ENCODE measurements around the gene MSRB1.

Gene MSRB1

DNA sequence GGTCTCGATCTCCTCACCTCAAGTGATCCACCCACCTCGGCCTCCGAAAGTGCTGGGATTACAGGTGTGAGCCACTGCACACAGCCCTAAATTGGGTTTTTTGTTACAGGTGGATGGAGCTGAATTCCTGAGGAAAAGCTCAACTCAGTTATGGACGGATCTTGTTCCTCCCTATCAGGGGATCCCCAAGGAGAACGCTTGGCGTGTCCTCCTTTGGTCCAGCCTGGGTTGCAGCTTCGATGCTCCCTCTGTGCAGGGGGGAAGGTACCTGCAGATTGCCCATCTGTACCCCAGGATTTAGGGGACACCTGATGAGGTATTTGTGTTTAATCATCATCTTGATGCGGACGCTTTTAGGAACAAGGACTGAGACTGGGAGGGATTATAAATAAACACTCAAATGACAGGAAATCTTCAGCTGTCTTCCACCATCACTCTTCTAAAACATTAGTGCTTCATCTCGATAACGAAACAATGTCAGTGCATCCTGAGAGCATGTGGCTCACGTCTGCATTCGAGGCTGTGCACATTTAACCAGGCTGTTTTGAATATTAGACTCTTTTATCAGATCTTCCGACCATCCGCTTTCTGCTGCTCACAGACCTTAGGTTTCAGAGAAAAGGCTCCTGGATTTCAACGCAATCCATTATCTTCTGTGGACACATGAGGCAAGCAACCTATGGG is 52.8 kb downstream of the MSRB1 start:
- DNase-seq: no peak

Measured in bone marrow (tissue), 2 donors.